Natural killer cell (primary cell): ENCODE data around the gene NR4A2. TPM values are rescaled to one million over a fixed set of nuclear protein-coding genes. Genes with fewer than 3 reads are reported as not detected.
A peak's percentile ranks its signal among the peaks of the same experiment; 100 is the strongest.

Source experiments
- ATAC-seq, 3 donors: fragments of 150-1000 bp in 2 of 3; fragments of 200-7000 bp in 1 of 3; cut with Tn5 transposase; 1 replicate in 1 of 3; 2 replicates in 2 of 3; pipeline ENCODE4 v1.10.0; 2021; ENCODE audit warnings: mild to moderate bottlenecking in 2 of 3, moderate library complexity in 2 of 3
- DNase-seq, 2 donors: peaks; one replicate each; pipeline versions ENCODE4 v3.0.0 to v3.0.0-alpha.2; 2013 to 2021; ENCODE audit warnings: mixed read lengths in 1 of 2
- H3K27ac ChIP-seq: one replicate; pipeline ENCODE4 v1.5.1; 2013; ENCODE audit warnings: mild to moderate bottlenecking, low read length
- H3K27me3 ChIP-seq: one replicate; pipeline ENCODE4 v1.6.1; 2013; ENCODE audit warnings: low read length; ENCODE audit not compliant: control insufficient read depth, insufficient read depth
- H3K36me3 ChIP-seq: one replicate; pipeline ENCODE4 v1.6.1; 2013; ENCODE audit warnings: low read length; ENCODE audit not compliant: control insufficient read depth, insufficient read depth
- H3K4me1 ChIP-seq: one replicate; pipeline ENCODE4 v1.6.1; 2013; ENCODE audit warnings: low read length; ENCODE audit not compliant: control insufficient read depth, insufficient read depth
- H3K4me3 ChIP-seq: one replicate; pipeline ENCODE4 v1.5.1; 2013; ENCODE audit warnings: low read length
- H3K9me3 ChIP-seq: one replicate; pipeline ENCODE4 v1.6.1; 2013; ENCODE audit warnings: low read length; ENCODE audit not compliant: control insufficient read depth, insufficient read depth
- H3K27ac Mint-ChIP-seq, 2 donors: one replicate each; pipeline ENCODE4 v1.8.0; 2022; ENCODE audit warnings: mild to moderate bottlenecking in 2 of 2, mixed read lengths in 2 of 2, moderate library complexity in 1 of 2
- H3K27me3 Mint-ChIP-seq, 2 donors: one replicate each; pipeline ENCODE4 v1.8.0; 2022; ENCODE audit warnings: low read depth in 2 of 2, mixed read lengths in 2 of 2
- H3K36me3 Mint-ChIP-seq: one replicate; pipeline ENCODE4 v1.8.0; 2022; ENCODE audit warnings: mixed read lengths
- H3K4me1 Mint-ChIP-seq, 2 donors: one replicate each; pipeline ENCODE4 v1.8.0; 2022; ENCODE audit warnings: mixed read lengths in 2 of 2
- H3K4me3 Mint-ChIP-seq: one replicate; pipeline ENCODE4 v1.8.0; 2022; ENCODE audit warnings: mild to moderate bottlenecking, moderate library complexity, mixed read lengths
- H3K9me3 Mint-ChIP-seq, 2 donors: one replicate each; pipeline ENCODE4 v1.8.0; 2022; ENCODE audit warnings: mixed read lengths in 2 of 2
- CTCF ChIP-seq: fragments of 200-600 bp; IDR thresholded peaks from one replicate; pipeline ENCODE4 v1.8.0; 2022; ENCODE audit warnings: antibody characterized with exemption
- WGBS: methylation state at CpG from one replicate; pipeline ENCODE4 v1.1.7; 2013; ENCODE audit warnings: missing lambda C conversion rate; ENCODE audit not compliant: insufficient coverage; 5-methylcytosine and 5-hydroxymethylcytosine counted together
- intact Hi-C: fragments of 100-400 bp; cut with micrococcal nuclease; formaldehyde crosslinking; loops from one replicate; pipeline ENCODE4 v1.14.2; 2022
- total RNA-seq, 4 donors: library from RNA; stranded (reverse); fragments of 120-200 nt in 1 of 4; gene quantifications; one replicate each; pipeline versions ENCODE4 v1.2.3 to v1.2.4, GENCODE V29; 2013 to 2022

Gene NR4A2
- total RNA-seq, 3 donors from 2014 or later (not counting 1 experiment from before 2014, with no cell fraction given) = 163 to 316 (median 266) TPM

DNA sequence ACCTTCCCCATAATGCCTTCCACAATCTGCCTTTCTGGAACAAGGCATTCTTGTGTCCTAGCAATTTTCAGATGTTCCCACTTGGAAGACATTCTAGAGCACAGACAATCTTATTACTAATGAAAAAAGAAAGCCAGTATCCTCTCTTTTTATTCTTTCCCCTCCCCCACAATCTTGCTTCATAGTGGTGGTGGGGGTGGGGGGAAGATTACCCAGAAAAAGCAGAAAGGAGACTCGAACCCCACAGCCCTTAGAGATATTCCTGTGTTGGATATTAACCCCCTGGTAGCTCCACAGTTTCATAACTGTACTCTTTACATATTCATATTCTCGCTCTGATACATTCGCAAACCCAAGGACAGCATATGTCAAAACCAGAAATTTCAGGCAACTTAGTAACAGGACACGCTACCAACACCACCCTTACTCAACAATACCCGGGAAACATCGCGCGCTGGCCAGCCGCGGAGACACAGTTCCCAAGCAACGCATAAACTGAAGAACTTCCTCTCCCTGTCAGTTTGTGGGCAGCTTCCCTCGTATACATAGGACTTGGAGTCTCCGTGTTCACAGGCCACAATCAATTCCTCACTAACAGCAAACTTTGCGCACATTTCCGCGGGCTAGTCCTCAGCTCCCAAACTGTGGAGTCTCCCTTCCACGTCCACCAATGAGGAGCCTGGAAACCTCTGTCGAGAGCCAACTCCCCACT, 793 bp downstream of the NR4A2 start:
- peak; percentile 52 to 67 for DNase-seq
- Mint-ChIP-seq H3K27me3 (peaks cover 35 to 43% of the 10 kb centered on the region in 2 donors), H3K36me3 (no peaks in the 10 kb centered on the region), H3K9me3 (no peaks in the 10 kb centered on the region), H3K4me1 (peaks cover 69 to 76% of the 10 kb centered on the region in 2 donors), H3K4me3 (peak overlapping the region; percentile 99), H3K27ac (peak overlapping the region; percentile 99)
- TF ChIP-seq CTCF = no peak
- peaks cover 34% of the 10 kb centered on the region for H3K27me3 ChIP-seq
- intact Hi-C loops = loop anchor here (5.0 to 10.0 kb wide), 2 partner anchors 141 to 1083 kb away; no protein-coding TSS in a partner anchor
- H3K36me3 ChIP-seq = no peaks in the 10 kb centered on the region
- H3K4me1 ChIP-seq = peaks cover 44% of the 10 kb centered on the region
- ATAC-seq = no peak
- H3K9me3 ChIP-seq = no peaks in the 10 kb centered on the region
- peak overlapping the region; percentile 97 for H3K27ac ChIP-seq
- peak overlapping the region; percentile 91 for H3K4me3 ChIP-seq
- 2% methylated on average over 17 of the region's 18 CpGs for WGBS

- Histone ChIP-seq H3K27ac (no peak overlapping the region), H3K9me3 (no peaks in the 10 kb centered on the region), H3K36me3 (no peaks in the 10 kb centered on the region), H3K4me3 (no peak overlapping the region), H3K27me3 (peaks cover 37% of the 10 kb centered on the region), H3K4me1 (peaks cover 44% of the 10 kb centered on the region)
- H3K4me3 Mint-ChIP-seq = peak overlapping the region; percentile 61
- H3K27ac Mint-ChIP-seq = peak overlapping the region; percentile 99
- intact Hi-C loops = loop anchor here (5.0 to 10.0 kb wide), 2 partner anchors 142 to 1085 kb away; no protein-coding TSS in a partner anchor
- no peaks in the 10 kb centered on the region for H3K9me3 Mint-ChIP-seq
- TF ChIP-seq CTCF = no peak
- H3K4me1 Mint-ChIP-seq = peaks cover 62 to 68% of the 10 kb centered on the region in 2 donors
- ATAC-seq (no peak), DNase-seq (peak in 1 of 2 donors; percentile 51)
- H3K36me3 Mint-ChIP-seq = no peaks in the 10 kb centered on the region
- H3K27me3 Mint-ChIP-seq = peaks cover 39 to 48% of the 10 kb centered on the region in 2 donors
- WGBS = 49% methylated on average over 23 of the region's 23 CpGs
Observed at GRCh38 chr2:156329927-156330726, 2.4 kb downstream of the NR4A2 start.

- Mint-ChIP-seq H3K36me3 (no peaks in the 10 kb centered on the region), H3K9me3 (no peaks in the 10 kb centered on the region), H3K27ac (peak overlapping the region; percentile 99), H3K4me1 (peaks cover 53 to 60% of the 10 kb centered on the region in 2 donors), H3K27me3 (peaks cover 39 to 49% of the 10 kb centered on the region in 2 donors), H3K4me3 (peak overlapping the region; percentile 61)
- Histone ChIP-seq H3K9me3 (no peaks in the 10 kb centered on the region), H3K4me1 (peaks cover 38% of the 10 kb centered on the region), H3K27ac (no peak overlapping the region), H3K27me3 (peaks cover 37% of the 10 kb centered on the region), H3K4me3 (no peak overlapping the region), H3K36me3 (no peaks in the 10 kb centered on the region)
- WGBS = 30% methylated on average over 64 of the region's 64 CpGs
- DNase-seq = peak in 1 of 2 donors; percentile 54
- intact Hi-C loops = no loop called here
- no peak for TF ChIP-seq CTCF
- no peak for ATAC-seq
Observed at GRCh38 chr2:156329031-156329926, 3.2 kb downstream of the NR4A2 start.
